GM18951 (cell line): ENCODE measurements around the gene DSCAML1.

Experiments
- POLR2A ChIP-seq: IDR thresholded peaks from 4 replicates; pipeline ENCODE4 v1.6.1; 2011; ENCODE audit warnings: mild to moderate bottlenecking; ENCODE audit not compliant: insufficient read length, insufficient read depth; ENCODE audit errors: extremely low read depth
- in situ Hi-C: fragments of 300-500 bp; cut with MboI; formaldehyde crosslinking; loops from one replicate; pipeline ENCODE4 v1.12.0; 2022; ENCODE audit warnings: low sequenced_read_pairs, mixed read lengths, inconsistent platforms; ENCODE audit not compliant: unreplicated experiment

The DSCAML1 gene

DNA sequence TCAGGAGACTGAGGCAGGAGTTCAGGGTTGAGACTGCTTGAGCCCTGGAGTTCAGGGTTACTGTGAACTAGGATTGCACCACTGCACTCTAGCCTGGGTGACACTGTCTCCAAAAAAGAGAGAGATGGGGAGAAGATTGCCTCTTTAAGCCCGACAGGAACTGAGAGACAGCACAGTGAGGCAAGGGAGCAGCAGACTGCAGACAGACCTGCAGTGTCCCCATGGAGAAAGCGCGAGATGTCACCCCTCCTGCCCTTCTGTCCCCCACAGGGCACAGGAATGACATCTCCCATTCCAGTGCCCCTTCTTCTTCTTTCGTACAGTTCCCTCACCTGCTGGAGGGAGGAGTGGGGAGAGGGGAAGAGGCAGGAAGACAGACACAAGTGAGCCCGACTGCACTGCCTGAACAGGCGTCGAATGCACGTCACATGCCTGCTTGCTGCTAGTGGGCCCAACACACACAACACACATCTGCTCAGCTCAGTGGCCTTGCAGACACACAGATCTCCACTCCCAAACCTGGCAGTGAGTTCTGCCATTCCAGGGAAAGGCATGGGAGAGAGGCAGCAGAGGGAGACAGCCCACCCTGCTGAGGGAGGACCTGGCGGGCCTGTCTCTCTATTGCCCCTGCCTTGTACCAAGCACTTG lies 167.0 kb downstream of the DSCAML1 start:
- in situ Hi-C loops, result no loop called here
- no peak for TF ChIP-seq POLR2A

DNA sequence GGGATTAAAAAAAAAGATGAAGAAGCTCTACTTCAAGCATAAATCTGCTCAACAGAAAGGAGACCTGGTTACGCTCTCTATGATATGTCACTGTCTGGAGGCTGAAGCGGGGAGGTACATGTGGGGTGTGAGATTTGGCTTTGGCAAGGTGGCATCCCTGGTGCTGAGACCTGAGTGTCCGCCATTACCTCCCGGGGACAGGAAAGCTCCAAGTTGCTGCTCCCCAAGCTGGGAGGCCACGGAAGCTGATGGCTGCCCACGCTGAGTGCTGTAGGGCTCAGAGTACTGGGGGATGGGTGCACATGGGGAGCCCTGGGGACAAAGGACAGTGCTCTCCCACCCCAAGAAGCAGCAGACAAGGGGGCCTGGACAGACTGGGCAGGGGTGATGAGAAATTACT lies 167.9 kb downstream of the DSCAML1 start:
- no peak for TF ChIP-seq POLR2A
- in situ Hi-C loops, result no loop called here

DNA sequence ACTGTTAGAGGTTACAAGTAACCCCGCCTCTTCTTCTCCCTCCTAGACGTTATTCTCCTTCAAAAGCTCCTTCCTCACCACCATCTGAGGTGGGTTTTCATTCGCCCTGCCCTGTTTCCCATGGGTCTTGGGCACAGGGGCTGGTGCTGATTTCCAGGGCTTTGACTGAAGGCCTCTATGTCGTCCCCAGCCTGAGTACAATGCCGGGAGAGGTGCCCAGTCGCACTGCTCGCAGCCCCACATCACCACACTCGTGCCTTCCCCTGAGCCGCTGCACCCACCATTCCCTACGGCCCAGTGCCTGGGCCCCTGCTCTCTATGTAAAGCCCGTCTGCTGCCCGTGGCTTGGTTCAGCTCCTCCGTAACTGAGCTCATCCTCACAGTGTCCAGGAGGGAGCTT lies 169.8 kb downstream of the DSCAML1 start:
- TF ChIP-seq POLR2A, result no peak

DNA sequence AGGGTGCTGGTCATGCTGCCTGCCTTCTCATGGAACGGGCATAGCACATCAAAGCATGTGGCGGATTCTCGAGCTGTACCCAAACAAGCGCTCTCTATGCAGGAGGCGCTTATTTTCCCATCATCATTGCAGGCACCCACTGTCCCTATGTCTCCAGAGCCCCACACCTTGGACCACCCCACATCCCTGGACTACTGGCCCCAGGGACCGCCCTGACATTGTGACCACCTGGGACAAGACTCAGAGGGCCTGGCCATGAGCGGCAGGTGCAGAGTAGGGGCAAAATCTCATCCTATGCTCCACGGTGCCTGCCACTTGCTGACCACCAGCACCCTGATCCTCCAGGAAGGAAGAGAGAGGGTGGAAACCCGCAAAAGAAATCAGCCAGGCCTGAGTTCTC lies 170.4 kb downstream of the DSCAML1 start:
- in situ Hi-C loops, result no loop called here
- TF ChIP-seq POLR2A, result no peak

More for the DNA sequence above, 169.8 kb downstream of the DSCAML1 start:
- in situ Hi-C loops, result no loop called here

DNA sequence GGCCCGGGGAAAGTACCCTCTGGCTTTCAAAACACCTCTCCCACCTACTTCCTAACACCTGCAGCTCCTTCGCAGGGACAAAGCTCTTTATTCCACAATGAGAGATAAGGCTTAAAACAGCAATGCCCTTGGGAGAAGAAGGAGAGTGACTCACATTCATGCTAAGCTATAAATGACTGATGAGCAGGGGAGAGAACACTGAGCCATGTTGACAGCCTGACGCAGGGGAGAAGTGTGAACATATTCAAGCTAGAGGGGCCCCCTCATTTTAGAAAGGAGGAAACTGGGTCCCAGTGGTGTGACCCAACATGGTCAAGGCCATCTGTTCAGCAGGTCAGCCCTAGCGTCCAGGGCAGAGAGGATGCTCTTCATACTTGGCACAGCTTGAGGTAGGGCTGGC lies 171.8 kb downstream of the DSCAML1 start:
- no peak for TF ChIP-seq POLR2A

DNA sequence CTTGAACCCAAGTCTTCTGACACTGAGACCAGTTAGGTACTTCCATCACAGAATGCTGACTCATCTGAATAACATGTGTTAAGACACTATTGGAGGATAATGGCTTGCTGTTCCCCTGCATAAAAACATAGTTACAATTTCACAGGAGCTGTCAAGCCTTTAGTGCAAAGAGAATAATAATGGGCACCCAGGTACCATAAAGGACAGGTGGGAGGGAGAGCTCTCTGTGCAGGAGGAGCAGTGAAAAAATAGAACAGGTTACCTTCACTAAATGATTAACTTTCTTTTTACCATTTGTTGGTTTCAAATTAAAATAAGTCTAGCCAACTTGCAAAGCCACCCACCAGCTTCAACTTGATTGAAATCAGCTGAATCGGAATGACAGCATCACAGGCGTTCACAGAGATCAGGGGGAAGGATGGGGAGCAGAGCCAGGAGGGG lies 173.2 kb downstream of the DSCAML1 start:
- in situ Hi-C loops, result no loop called here
- no peak for TF ChIP-seq POLR2A

More for the DNA sequence above, 171.8 kb downstream of the DSCAML1 start:
- in situ Hi-C loops, result no loop called here

DNA sequence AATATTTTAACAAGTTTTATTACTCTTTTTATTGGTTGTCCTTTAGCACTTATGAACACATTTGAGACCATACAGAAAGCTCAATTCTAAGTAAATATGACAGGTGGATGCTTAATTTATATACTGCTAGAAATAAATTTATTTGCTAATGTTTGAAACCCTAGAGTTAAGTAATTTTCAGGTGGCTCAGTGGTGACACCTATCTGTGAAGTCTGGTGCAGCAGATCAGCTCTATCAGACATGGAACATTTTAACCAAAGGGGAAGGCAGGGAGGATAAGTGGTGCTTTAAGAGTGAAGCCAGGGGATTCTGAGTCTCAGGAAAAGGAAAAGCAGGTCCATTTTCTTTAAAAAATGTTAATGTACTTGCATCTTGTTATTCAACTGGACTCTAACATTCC lies 175.8 kb downstream of the DSCAML1 start:
- in situ Hi-C loops, result no loop called here

DNA sequence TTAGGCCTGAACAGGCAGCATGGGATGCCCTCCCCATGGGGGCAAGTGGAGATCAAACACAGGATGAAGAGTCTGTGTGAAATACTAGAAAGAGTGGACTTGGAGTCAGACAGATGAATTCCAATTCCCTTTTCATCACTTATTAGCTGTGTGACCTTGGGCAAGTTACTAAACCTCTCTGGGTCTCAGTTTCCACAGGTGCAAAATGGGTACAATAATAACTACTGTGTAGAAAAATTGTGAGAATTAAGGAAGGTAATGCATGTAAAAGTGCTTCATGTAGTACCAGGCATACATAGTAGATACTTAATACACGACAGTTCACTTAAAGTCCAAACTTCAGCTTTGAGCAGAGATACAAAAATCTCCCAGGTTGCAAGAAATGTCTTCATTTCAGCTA lies 176.4 kb downstream of the DSCAML1 start:
- in situ Hi-C loops, result no loop called here
- no peak for TF ChIP-seq POLR2A

More for the DNA sequence above, 175.8 kb downstream of the DSCAML1 start:
- TF ChIP-seq POLR2A, result no peak

DNA sequence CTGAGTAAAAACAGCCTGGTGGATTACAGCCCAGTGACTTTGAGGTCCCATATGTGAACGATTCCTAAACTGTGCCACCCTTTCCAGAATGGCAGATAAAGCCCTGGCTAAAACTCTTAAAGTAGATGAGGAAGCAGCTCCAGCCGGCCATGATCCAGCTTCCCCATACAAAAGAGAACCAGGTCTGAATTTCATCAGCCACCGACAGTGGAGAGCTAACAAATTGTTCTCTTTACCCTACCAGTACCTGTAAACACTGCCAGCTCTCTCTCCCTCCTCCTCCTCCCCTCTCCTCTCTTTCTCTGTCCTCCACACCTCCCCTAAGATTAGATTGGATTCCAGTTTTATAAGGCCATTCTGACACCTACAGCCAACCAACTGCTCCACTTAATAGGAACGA lies 176.9 kb downstream of the DSCAML1 start:
- TF ChIP-seq POLR2A, result no peak
- in situ Hi-C loops, result no loop called here

DNA sequence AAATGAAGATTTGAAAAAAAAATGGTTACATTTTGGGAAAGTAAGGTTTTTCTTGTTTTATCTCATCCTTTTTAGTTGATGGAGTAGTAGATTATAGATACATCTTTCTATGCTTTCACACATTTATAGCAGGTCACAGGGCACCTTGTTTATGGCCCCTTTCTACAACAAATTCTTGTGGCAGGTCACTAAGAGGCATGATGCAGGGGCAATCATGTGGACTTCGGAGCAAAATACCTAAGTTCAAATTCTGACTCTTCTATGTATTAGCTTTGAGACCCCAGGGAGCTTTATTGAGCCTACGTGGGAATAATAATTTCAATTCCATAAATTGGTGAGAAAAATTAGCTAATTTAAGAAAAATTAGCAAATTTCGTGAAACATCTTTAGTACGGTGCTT lies 177.4 kb downstream of the DSCAML1 start:
- in situ Hi-C loops, result no loop called here
- TF ChIP-seq POLR2A, result no peak

DNA sequence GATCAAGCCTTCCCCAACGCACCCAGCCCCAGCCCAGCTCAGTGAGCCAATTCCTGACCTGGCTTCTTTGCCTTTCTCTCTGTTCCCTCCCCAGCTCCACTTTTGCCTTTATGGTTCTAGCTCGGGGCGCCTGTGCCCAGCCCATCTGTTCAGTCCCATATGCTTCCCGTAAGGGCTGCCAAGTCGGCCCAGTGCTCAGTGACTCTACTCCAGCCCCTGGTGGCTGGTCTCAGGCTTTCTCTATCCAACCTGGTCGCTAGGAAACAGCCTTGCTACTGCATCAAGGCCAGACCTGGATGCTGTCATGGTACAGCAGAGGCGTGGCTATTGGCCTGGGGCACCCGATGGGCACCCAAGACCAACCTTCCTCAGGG lies 178.0 kb downstream of the DSCAML1 start:
- in situ Hi-C loops, result no loop called here
- TF ChIP-seq POLR2A, result no peak

DNA sequence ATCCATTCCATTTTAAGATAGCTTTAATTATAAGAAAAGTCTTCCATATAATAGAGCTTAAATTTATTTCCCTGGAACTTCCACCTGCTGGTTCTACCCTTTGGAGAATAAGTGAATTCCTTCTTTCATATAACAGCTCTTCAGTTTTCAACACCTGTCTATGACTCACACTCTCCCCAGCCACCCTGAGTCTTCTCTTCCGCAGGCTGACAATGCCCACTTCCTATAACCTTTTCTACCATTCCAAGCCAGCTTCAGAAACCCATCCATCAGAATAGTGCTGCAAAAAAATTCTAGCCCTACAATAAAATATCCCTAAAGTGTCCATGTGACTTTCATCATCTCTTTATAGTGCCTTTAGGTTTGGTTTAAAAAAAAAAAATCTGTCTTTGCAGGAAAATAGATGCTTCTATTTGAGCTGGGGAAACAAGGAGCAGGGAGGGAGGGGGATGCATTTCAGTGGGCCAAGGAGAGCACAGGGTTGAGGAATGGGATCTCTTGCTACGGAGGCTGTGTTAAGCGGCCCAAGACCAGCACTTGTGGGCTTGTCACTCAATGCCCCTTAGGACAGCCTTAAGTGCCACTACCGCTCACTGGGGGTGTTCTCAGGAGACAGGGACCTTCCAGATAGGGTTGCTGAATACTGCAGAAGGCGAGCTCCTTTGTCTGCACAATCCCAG lies 178.6 kb downstream of the DSCAML1 start:
- in situ Hi-C loops, result no loop called here
- TF ChIP-seq POLR2A, result no peak

DNA sequence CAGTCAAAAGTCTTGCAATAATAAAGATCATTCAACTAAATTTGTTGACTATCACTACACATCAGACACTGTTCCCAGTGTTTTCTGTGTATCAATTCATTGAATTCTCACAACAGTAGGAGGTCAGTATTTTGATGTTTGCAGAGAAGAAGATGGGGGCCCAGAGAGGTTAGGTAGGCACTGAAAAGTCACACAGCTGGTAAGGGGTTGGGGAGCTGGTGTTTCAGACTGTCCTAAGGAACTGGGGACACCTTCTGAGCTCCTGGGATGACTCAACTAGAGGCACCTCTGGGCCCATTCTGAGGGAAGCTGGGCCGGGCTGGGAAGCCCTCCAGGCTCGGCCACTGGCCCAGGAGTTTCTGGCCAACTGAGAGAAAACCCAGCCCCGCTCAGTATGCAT lies 180.0 kb downstream of the DSCAML1 start:
- in situ Hi-C loops, result no loop called here
- TF ChIP-seq POLR2A, result no peak

DNA sequence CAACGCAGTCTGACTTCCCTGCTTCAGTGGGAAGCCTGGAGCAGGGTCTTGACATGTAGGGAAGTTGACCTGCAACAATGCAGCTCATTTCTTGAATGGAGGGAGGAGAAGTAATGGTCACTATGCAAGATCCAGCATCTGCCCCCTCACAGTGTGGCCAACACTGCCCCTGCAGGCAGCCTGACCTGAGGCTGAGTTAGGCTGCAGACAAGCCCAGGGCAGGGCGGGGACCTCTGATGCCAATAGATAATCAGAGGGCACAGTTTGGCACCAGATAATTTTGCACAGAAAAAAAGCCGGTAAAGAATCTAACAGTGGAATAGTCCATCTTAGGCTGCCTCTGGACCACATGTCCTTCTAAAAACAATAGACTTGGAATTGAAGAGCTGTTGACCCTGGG lies 182.3 kb downstream of the DSCAML1 start:
- in situ Hi-C loops, result no loop called here
- TF ChIP-seq POLR2A, result no peak

DNA sequence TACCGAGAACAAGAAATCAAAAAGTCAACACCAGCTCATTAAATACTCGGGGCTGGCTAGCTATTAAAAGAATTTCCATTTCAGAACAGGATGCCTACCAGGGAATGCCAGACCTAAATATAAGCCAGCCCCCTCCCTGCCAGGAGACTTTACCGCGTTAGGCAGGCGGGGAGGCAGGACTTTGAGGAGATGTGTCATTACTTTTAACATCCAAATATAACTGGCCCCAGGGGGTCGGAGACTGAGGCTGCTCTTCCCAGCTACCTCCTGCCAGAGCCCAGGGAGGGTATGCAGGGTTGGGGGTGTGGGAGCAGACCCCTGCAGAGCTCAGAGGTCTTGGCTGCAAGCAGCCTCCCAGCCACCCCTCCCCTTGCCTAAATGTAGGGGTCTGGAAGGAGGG lies 183.5 kb downstream of the DSCAML1 start:
- in situ Hi-C loops, result no loop called here
- no peak for TF ChIP-seq POLR2A

DNA sequence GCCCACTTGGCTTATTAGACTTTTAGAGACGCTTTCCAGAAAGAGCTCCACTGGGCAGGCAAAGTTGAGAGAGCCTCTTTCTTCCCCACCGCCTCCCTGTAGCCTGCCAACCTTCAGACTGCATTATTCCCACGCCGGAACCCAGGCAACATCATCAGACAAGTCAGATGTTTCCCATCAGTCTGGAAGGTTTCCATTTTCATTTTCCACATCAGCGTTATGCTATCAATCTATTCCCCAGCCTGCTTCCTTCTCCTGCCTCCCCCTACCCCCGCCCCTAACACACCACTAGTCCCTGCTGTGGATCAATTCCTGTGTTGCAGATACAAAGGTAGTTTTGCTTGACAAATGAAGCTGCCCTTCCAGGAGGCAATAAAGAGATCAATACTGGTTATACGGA lies 184.8 kb downstream of the DSCAML1 start:
- in situ Hi-C loops, result no loop called here

More for the DNA sequence above, 184.8 kb downstream of the DSCAML1 start:
- TF ChIP-seq POLR2A, result no peak
